ENCODE results near the gene HS6ST3.

DNA sequence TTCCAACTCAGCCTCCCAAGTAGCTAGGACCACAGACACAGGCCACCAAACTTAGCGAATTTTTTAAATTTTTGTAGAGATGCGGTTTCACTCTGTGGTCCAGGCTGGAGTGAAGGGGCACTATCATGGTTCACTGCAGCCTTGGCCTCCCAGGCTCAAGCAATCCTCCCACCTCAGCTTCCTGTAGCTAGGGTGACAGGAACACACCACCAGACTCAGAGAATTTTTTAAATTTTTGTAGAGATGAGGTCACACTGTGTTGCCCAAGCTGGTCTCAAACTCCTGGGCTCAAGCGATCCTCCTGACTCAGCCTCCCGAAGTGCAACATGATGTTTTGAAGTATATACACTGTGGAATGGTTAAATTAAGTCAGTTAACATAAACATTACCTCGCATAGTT lies 640.8 kb downstream of the HS6ST3 start:
- TF ChIP-seq, protein P1, sequence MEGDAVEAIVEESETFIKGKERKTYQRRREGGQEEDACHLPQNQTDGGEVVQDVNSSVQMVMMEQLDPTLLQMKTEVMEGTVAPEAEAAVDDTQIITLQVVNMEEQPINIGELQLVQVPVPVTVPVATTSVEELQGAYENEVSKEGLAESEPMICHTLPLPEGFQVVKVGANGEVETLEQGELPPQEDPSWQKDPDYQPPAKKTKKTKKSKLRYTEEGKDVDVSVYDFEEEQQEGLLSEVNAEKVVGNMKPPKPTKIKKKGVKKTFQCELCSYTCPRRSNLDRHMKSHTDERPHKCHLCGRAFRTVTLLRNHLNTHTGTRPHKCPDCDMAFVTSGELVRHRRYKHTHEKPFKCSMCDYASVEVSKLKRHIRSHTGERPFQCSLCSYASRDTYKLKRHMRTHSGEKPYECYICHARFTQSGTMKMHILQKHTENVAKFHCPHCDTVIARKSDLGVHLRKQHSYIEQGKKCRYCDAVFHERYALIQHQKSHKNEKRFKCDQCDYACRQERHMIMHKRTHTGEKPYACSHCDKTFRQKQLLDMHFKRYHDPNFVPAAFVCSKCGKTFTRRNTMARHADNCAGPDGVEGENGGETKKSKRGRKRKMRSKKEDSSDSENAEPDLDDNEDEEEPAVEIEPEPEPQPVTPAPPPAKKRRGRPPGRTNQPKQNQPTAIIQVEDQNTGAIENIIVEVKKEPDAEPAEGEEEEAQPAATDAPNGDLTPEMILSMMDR (IDR thresholded peaks at IDR 0.05; ENCODE audit: low read depth, low read length, poor library complexity, severe bottlenecking): no peak
- TF ChIP-seq EZH2phosphoT487 (IDR thresholded peaks at IDR 0.05; ENCODE audit: borderline replicate concordance, low read length): no peak

Data from DOHH2 (cell line).